Retinal pigment epithelial cell (primary cell): ENCODE data around the gene IPP.
"Not testable (repeated sequence)": the region's sequence is repeated elsewhere in the genome, so short reads cannot be mapped to it uniquely, and the experiment has no call there.

Experiments
- DNase-seq: peaks from one replicate; pipeline ENCODE4 v3.0.0-alpha.2; 2010; ENCODE audit warnings: low read depth
- H3K4me3 ChIP-seq: 2 replicates; pipeline ENCODE4 v1.5.1; 2011; ENCODE audit warnings: mild to moderate bottlenecking, low read length, control low read depth, moderate library complexity
- CTCF ChIP-seq: conservative IDR thresholded peaks from 2 replicates; pipeline ENCODE4 v1.5.1; 2011; ENCODE audit warnings: low read depth, low read length, control low read depth, inconsistent platforms

Gene IPP

GRCh38 chr1:45678489-45678888 lies 72.0 kb downstream of the IPP start:
- DNase-seq = no peak
- H3K4me3 ChIP-seq = no peak overlapping the region
- no peak for TF ChIP-seq CTCF

DNA sequence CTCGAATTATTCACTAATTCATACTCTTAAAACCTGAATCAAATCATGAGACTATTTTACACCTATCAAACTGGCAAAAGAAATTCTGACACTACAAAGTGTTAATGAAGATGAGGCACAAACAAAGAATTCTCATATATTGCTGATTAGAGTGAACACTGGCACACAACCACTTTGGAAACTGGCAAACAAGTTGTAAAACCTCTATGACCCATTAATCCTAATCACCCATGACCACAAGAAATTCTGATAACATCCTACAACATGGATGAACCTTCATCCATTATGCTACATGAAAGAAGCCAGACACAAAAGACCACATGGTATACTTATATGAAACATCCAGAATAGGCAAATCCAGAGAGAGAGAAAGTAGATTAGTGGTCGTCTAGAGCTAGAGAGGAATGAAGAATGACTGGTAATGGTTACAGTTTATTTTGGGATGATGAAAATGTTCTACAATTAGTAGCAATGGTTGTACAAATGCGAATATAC lies 72.7 kb downstream of the IPP start:
- no peak for DNase-seq
- no peak for TF ChIP-seq CTCF
- no peak overlapping the region for H3K4me3 ChIP-seq

DNA sequence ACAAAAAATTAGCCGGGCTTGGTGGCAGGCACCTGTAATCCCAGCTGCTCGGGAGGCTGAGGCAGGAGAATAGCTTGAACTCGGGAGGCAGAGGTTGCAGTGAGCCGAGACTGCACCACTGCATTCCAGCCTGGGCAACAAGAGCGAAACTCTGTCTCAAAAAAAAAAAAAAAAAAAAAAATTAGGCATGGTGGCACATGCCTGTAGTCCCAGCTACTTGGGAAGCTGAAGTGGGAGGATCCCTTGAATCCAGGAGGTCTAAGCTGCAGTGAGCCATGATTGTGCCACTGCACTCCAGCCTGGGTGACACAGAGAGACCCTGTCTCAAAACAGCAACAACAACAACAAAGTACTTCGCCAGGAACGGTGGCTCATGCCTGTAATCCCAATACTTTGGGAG lies 73.9 kb downstream of the IPP start:
- DNase-seq, H3K4me3 ChIP-seq: not testable (repeated sequence)

- no peak for TF ChIP-seq CTCF
- no peak overlapping the region for H3K4me3 ChIP-seq
- DNase-seq = no peak
Measured at GRCh38 chr1:45674478-45674877, 76.0 kb downstream of the IPP start.

DNA sequence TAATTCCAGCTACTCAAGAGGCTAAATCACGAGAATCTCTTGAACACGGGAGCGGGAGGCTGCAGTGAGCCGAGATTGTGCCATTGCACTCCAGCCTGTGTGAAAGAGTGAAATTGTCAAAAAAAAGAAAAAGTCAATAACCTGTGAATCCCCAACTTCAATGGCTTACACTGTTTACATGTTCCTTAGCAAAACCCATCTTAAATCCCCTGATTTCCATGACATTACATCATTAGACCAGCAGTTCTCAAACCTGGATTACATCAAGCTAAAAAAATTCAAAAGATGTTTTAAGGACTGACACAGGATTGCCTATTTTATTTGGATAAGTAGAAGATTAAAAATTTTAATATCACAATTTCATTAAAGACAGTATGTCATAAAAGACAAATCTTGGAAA lies 76.5 kb downstream of the IPP start:
- no peak for TF ChIP-seq CTCF
- DNase-seq = no peak
- no peak overlapping the region for H3K4me3 ChIP-seq

- H3K4me3 ChIP-seq = no peak overlapping the region
- no peak for TF ChIP-seq CTCF
- no peak for DNase-seq
Measured at GRCh38 chr1:45669859-45670655, 80.4 kb downstream of the IPP start.

GRCh38 chr1:45669379-45669778 lies 81.1 kb downstream of the IPP start:
- no peak for DNase-seq
- no peak overlapping the region for H3K4me3 ChIP-seq
- TF ChIP-seq CTCF = no peak
